NCI-H146 treated with DMSO at 0.1 percent for 48 hours (cell line): ENCODE data around the gene TPD52L1.
"Not testable (repeated sequence)": the region's sequence is repeated elsewhere in the genome, so short reads cannot be mapped to it uniquely, and the experiment has no call there.

Source experiments
- DNase-seq: peaks from one replicate; lab custom pipeline; 2025; ENCODE audit not compliant: unreplicated experiment; lab: John Stamatoyannopoulos, UW

Gene TPD52L1

DNA sequence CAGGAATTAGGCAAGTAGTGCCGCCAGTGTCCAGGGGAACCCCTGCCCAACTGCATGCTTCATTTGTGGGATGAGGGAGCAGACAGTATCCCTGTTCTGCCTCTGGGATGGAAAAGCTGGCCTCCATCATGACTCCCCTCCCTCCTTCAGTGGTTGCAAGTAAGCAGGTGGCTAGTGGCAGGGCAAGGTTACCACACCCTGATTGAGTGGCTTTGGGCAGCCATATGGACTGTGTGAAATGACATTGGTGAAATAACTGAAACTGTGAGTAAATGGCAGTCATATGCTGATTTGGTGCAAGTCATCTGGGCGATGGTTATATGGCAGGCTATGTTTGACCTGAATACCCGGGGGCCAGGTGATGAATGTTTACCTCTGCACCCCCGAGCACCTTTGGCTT, 115.2 kb downstream of the TPD52L1 start:
- DNase-seq = no peak

DNA sequence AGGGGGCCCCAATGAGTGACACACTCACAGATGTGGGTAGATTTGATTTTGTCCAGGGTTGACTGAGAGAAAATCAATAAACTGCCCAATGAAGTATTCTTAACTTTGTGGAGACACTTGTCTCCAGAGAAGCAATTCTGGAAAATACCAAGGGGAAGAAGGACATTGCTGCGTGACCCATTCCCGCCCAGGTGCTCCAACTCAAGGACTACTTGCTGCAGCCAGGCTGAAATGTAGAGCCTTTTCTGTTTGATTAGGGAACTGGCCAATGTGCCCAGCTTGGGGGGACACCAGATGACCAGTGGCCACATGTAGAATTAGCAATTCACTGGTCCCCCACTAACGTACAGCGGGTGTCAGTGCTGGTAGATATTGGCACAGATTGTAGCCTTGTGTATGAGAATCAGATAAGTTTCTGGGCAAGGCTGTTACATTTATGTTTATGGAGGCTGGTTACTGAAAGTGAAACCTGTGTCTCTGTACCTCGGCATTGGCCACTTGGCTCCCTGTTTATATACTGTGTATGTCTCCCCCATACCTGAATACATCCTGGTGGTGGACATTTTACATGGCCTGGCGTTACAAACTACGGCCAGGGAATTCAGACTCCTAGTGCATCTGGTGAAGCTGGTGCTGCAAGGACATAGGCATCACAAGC, 115.9 kb downstream of the TPD52L1 start:
- DNase-seq = no peak

DNA sequence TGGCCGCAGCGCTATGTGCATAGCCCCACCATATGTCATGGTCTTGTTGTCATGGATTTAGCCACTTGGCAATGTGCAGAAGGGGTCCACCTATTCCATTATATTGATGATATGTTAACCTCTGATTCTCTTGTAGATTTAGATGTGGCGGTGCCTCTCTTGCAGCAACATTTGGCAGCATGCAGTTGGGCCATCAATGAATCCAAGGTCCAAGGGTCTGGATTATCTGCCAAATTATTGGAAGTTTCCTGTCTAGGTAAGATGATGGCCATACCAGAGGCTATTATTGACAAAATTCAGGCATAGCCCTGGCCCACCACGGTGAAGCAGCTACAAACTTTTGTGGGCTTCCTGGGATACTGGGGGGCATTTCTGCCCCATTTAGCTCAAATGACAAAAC, 116.8 kb downstream of the TPD52L1 start:
- DNase-seq = no peak

DNA sequence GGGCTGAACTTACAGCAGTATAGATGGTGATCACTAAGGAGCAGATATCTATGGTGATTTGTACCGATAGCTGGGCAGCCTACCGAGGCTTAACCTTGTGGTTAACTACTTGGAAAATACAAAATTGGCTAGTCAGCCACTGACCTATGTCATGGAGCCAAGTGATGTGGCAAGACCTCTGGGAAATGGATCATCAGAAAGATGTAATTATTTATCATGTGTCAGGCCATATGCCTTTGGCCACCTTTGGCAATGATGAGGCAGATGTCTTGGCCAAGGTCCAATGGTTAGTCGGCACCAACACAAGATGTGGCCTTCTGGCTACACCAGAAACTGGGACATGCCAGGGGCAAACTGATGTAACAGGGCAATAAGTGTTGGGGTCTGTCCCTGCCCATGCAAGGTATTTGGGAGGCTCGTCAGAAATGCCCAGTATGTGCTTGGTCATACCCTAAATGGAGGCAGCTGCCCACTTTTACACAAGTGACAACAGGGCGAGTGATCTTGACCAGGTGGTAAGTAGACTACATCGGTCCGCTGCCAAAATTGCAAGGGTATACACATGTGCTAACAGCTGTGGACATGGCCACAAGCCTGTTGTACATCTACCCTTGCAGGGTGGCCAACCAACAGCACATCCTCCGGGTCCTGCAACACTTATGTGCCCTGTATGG, 118.0 kb downstream of the TPD52L1 start:
- DNase-seq = no peak

DNA sequence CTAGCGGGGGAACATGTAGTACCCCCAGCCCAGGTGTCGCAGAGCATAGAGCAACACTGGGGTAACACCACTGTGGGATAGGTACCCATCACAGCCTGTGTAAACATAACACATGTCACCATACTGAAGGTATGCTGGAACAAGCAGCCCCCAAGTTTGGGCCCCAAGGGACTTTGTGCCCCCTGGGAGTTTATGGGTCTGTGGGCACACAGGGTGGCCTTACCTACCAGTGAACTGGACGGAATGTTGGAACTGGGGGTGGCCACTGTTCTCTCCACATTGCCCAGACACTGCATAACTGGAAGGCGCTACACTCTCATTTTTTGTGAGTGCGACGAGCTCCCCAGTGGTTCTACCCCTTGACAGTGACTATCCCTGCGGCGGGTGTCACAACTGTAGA, 119.7 kb downstream of the TPD52L1 start:
- DNase-seq = no peak

DNA sequence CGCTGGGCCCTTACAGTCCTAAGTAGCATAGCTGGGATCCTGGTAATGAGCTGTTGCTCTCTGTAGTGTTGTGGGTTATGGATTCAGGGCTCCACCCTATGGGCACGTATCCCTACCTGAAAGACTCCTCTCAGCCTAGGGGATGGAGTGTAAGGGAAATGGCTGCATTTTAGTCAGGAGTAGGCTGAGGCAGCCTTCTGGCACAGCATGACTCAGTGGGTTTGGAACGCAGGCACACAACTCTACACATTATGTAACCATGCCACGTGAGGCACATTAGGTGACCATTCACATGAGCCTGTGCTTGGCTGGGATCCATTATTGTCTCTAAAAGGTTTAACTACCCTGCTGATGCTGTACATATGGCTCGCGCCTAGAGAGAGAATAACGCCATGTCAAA, 120.4 kb downstream of the TPD52L1 start:
- no peak for DNase-seq

DNA sequence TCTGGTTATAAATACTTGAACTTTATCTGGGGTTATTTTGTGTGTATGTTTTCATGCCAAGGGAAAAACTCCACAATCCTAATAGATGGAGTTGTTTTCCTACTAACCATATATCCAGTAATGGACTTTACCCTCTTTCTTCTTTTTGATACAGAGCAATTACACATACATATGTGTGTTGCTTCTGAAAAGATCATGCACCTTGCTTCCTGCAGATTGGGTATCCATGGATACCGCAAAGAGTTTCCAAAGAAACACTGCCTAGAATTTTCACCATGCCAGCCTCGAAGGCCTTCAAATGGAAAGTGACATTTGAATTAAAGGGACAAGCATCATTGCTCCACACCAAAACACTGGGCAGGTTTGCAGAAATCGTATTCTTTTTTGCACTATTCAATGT, 121.4 kb downstream of the TPD52L1 start:
- DNase-seq = no peak

DNA sequence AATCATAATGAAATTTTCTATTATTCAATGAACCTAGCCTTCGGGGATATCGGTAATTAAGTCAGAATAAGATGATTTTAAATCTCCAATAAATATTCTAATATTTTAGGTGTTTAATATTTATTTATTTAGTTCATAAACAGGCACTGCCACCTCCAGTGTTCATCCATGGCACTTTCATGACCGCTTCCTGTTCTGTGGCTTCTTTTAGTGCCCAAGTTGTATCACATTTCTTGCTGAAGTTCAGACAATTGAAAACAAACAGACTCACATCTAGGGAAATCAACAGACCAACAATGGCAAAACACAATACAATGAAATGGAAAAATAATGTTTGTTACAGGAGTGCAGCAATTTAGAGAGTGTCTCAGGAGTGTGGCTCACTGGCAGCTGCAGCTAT, 122.2 kb downstream of the TPD52L1 start:
- no peak for DNase-seq

DNA sequence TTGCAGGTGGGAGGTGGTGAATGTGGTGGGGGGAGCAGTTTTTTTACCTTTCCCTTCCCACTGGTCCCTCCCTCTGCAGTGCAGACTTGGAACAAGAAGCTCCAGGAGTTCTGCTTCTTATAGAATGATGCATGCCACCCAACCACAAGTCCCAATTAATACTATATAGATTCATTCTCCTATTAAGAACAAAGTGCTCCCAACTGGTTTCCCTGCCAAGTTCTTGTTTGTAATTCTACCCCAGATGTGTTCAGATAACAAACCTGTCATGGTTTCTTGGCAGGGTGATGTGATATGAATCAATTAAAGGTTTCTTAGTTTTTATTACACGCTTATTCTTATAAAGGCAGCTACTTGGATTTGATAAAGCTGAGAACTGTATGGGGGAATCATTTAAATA, 124.3 kb downstream of the TPD52L1 start:
- DNase-seq = no peak

DNA sequence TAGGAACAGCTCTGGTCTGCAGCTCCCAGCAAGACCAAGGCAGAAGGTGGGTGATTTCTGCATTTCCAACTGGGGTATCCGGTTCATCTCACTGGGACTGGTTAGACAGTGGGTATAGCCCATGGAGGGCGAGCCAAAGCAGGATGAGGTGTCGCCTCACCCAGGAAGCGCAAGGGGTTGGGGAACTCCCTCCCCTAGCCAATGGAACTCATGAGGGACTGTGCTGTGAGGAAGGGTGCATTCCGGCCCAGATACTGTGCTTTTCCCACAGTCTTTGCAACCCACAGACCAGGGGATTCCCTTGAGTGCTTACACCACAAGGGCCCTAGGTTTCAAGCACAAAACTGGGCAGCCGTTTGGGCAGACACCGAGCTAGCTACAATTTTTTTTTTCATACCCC, 126.4 kb downstream of the TPD52L1 start:
- DNase-seq = no peak

DNA sequence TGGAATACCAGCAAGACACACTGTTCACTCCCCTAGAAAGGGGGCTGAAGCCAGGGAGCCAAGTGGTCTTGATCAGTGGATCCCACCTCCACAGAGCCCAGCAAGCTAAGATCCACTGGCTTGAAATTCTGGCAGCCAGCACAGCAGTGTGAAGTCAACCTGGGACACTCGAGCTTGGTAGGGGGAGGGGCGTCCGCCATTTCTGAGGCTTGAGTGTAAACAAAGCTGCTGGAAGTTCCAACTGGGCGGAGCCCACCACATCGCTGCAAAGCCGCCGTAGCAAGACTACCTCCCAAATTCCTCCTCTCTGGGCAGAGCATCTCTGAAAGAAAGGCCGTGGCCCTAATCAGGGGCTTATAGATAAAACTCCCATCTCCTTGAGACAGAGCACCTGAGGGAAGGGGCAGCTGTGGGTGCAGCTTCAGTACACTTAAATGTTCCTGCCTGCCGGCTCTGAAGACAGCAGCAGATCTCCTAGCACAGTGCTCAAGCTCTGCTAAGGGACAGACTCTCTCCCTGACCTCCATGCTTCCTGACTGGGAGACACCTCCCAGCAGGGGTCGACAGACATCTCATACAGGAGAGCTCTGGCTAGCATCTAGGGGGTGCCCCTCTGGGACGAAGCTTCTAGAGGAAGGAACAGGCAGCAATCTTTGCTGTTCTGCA, 126.9 kb downstream of the TPD52L1 start:
- not testable (repeated sequence) for DNase-seq

DNA sequence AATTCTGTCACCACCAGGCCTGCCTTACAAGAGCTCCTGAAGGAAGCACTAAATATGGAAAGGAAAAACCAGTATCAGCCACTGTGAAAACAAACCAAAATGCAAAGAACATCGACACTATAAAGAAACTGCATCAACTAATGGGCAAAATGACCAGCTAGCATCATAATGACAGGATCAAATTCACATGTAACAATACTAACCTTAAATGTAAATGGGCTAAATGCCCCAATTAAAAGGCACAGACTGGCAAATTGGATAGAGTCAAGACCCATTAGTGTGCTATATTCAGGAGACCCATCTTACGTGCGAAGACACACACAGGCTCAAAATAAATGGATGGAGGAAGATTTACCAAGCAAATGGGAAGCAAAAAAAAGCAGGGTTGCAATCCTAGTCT, 128.9 kb downstream of the TPD52L1 start:
- not testable (repeated sequence) for DNase-seq

DNA sequence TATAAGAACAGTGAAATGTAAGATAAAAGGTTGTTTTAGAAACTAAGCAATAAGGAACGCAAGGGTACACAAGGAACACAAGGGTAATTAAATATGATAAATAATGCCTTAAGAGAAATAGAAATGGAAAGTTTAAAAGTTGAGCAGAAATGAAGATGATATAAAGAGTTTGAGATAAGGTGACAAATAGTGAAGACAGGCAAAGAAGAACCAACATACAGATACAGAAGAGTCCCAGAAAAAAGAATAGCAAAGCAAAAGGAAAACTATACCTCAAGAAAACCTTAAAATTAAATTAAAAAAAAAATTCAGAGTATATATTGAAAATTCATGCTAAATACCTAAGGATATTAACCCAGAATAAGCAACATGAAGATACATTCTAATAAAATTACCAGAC, 131.8 kb downstream of the TPD52L1 start:
- DNase-seq = no peak

DNA sequence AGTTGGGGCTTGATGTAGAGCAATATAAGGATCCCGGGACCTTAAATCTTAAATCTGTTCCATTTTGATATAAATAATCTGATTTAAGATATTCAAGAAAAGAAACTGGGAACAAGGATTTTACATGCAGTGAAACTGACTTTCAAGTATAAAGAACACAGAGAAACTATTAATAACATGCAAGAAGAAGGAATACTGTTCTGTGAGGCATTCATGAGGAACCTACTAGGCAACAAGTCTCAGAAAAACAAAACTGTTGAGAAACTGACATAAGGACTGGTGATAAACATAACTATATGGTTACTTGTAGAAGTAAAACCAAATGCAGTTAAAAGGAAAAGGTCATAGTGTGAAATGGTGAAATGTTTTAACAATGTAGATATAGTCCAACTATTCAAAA, 132.4 kb downstream of the TPD52L1 start:
- no peak for DNase-seq

DNA sequence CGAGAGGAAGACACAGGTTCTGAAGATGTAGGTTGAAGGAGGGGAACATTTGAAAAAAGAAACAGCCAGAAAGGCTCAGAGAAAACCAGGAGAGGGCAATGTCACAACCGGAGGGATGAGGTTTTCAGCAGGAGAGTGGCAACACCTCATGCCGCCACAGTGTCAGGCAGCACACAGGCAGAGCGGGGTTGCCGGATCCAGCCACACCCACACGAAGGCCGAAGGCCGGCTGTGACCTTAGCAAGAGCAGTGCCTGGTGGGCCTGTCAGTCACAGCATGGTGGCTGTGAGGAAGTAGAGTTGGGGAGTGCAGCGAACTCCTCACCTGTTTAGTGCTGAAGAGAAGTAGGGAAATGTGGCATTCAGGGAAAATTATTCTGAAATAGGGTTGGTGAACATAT, 134.1 kb downstream of the TPD52L1 start:
- no peak for DNase-seq

DNA sequence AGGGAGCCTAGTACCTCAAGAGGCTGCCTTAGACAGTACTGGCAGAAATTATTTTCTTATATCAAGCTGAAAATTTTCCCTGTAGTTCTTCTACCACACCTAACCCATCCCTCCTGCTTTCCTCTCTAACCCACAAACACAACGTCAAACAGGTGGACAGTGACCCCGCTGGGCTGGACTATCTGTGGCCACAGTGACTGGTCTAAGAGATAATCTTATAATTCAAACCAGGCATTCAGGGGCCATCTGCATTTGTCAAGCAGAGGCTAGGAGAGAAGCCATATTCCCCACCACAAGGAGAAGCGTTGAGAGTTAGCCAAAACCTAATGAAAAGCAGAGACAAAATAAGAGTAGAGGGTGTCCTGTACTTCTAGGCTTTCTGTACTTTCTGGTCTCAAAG, 140.0 kb downstream of the TPD52L1 start:
- no peak for DNase-seq

DNA sequence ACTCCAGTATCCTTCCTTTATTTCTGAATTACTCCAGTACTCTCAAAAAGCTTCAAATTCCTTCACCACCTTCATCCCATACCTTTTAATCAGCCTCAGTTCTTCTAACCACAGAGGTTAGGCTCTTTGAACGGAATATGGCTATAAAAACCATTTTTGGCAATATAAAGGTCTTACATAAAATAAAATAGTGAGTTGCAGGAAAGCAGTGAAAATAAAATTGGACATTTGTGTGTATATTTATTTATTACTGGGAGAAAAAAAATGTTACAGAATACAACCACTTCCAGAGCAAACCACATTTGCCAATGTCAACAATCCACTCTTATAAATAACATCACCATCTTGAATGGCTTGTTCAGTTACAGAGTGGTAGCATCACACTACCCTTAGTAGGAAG, 140.5 kb downstream of the TPD52L1 start:
- no peak for DNase-seq

DNA sequence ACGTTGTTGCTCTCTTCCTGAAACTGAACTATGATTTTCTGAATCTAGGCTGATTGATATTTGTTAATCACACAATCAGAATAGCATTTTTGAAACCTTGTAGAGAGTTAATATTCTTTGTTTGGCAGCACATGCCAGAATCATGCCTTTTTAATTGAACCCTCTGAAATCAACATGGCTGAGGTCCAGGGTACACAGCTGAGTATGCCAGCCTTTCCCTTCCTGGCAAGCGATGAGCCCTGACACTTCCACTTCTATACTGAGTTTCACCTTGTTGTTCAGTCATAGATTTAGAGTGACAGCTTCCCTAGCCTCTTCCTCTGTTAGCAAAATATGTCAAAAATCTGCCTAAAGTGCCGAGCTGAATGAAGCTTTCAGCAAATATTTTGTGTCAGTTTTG, 141.4 kb downstream of the TPD52L1 start:
- no peak for DNase-seq

DNA sequence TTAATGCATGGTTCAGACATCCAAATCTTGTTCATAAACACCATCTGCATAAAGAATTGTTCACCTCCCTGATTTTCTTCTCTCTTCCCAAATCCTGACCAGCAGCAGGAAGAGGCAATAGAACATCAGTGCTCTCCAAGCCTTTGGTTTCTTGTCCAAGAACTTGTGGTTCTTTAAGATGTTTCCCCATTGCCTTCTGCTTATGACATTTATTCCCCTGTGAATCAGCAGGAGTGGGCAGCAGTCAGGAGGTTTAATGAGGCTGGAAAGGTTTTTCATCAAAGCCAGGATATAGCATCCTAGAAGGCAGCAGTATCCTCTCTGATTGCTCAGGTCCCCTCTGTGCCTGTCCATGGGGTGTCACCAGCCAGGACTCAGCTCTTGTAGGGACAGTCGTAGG, 142.9 kb downstream of the TPD52L1 start:
- no peak for DNase-seq

DNA sequence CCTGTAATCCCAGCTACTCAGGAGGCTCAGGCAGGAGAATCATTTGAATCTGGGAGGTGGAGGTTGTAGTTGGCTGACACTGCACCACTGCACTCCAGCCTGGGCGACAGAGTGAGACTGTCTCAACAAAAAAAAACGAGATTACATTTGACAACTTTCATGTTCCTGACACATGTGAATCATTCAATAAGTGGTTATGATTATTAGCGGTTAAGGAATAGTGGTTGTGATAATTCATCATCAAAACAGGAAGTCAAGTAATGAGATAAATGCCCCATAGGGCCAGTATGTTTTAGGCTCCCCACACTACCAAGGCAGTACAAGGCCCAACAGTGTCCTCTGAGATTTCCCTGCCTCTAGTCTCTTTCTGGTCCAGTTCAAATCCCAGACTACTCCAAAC, 145.7 kb downstream of the TPD52L1 start:
- no peak for DNase-seq

DNA sequence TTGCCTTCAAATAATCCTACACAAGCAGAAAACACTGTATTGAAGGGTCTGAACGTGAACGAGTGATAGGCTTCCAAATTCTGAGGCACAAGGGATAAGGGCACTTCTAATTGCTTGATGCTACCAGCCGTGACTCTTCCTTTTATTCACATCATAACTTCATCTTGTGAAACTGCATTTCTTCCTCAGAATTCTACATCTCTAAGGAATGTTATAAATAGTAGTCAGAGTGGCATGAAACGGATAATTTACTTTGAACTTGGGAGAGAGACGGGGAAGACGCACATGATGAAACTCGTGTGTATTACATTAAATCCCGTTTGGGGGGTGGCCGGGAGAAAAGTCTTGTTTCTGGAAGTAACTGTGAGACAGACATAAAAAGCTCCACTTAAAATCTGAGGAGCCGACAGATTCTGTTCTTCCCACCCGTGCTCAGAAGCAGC, 147.4 kb downstream of the TPD52L1 start:
- peak; percentile 59 for DNase-seq
